ENCODE data around the gene NLRP6. TPM values are rescaled to one million over a fixed set of nuclear protein-coding genes. Genes with fewer than 3 reads are reported as not detected.
A peak's percentile ranks its signal among the peaks of the same experiment; 100 is the strongest.
"Not testable (repeated sequence)": the region's sequence is repeated elsewhere in the genome, so short reads cannot be mapped to it uniquely, and the experiment has no call there.

Gene NLRP6
- total RNA-seq, 3 donors from 2014 or later, result 0.33 to 3.2 (median 1.2) TPM

GRCh38 chr11:282630-283360, 4.6 kb downstream of the NLRP6 start:
- ATAC-seq (no peak), DNase-seq (no peak)
- H3K36me3 Mint-ChIP-seq (ENCODE audit: insufficient read depth), result no peaks in the 10 kb centered on the region
- peak overlapping the region; percentile 29 for H3K4me3 Mint-ChIP-seq
- peaks cover 21% of the 10 kb centered on the region for H3K27me3 Mint-ChIP-seq (ENCODE audit: low read depth)
- H3K4me1 Mint-ChIP-seq (ENCODE audit: low read depth), result peaks cover 53% of the 10 kb centered on the region
- H3K9me3 Mint-ChIP-seq, result no peaks in the 10 kb centered on the region

- H3K9me3 Mint-ChIP-seq, result no peaks in the 10 kb centered on the region
- no peak for DNase-seq
- no peak overlapping the region for H3K4me3 Mint-ChIP-seq
- no peaks in the 10 kb centered on the region for H3K36me3 Mint-ChIP-seq (ENCODE audit: insufficient read depth)
- ATAC-seq, result no peak
- H3K4me1 Mint-ChIP-seq (ENCODE audit: low read depth), result peaks cover 51% of the 10 kb centered on the region
- peaks cover 21% of the 10 kb centered on the region for H3K27me3 Mint-ChIP-seq (ENCODE audit: low read depth)
These were observed 5.3 kb downstream of the NLRP6 start for GRCh38 chr11:283405-284104.

GRCh38 chr11:284105-285020, 6.2 kb downstream of the NLRP6 start:
- Mint-ChIP-seq H3K36me3 (ENCODE audit: insufficient read depth) (no peaks in the 10 kb centered on the region), H3K4me3 (no peak overlapping the region), H3K4me1 (ENCODE audit: low read depth) (peaks cover 48% of the 10 kb centered on the region), H3K27me3 (ENCODE audit: low read depth) (peaks cover 18% of the 10 kb centered on the region), H3K9me3 (no peaks in the 10 kb centered on the region)
- DNase-seq (no peak), ATAC-seq (no peak)

- no peak for DNase-seq
- no peak overlapping the region for H3K4me3 Mint-ChIP-seq
- no peak for ATAC-seq
These were observed 7.0 kb downstream of the NLRP6 start for GRCh38 chr11:285021-285893.

GRCh38 chr11:285894-286220, 7.7 kb downstream of the NLRP6 start:
- Mint-ChIP-seq H3K36me3 (ENCODE audit: insufficient read depth) (no peaks in the 10 kb centered on the region), H3K4me3 (no peak overlapping the region), H3K9me3 (no peaks in the 10 kb centered on the region), H3K27me3 (ENCODE audit: low read depth) (peaks cover 14% of the 10 kb centered on the region), H3K4me1 (ENCODE audit: low read depth) (peaks cover 51% of the 10 kb centered on the region)
- ATAC-seq (no peak), DNase-seq (no peak)

More at GRCh38 chr11:285021-285893, 7.0 kb downstream of the NLRP6 start:
- no peaks in the 10 kb centered on the region for H3K9me3 Mint-ChIP-seq
- peaks cover 16% of the 10 kb centered on the region for H3K27me3 Mint-ChIP-seq (ENCODE audit: low read depth)
- peaks cover 53% of the 10 kb centered on the region for H3K4me1 Mint-ChIP-seq (ENCODE audit: low read depth)
- H3K36me3 Mint-ChIP-seq (ENCODE audit: insufficient read depth), result no peaks in the 10 kb centered on the region

GRCh38 chr11:286977-287820, 9.0 kb downstream of the NLRP6 start:
- Mint-ChIP-seq H3K4me1 (ENCODE audit: low read depth) (peaks cover 39% of the 10 kb centered on the region), H3K4me3 (peak overlapping the region; percentile 96)
- H3K36me3 Mint-ChIP-seq (ENCODE audit: insufficient read depth); H3K27me3 Mint-ChIP-seq (ENCODE audit: low read depth); H3K9me3 Mint-ChIP-seq; ATAC-seq: not testable (repeated sequence)
- DNase-seq, result peak; percentile 56

GRCh38 chr11:287821-288477, 9.7 kb downstream of the NLRP6 start:
- no peaks in the 10 kb centered on the region for H3K36me3 Mint-ChIP-seq (ENCODE audit: insufficient read depth)
- DNase-seq, result peak; percentile 55
- H3K9me3 Mint-ChIP-seq, result no peaks in the 10 kb centered on the region
- peaks cover 32% of the 10 kb centered on the region for H3K4me1 Mint-ChIP-seq (ENCODE audit: low read depth)
- peaks cover 1% of the 10 kb centered on the region for H3K27me3 Mint-ChIP-seq (ENCODE audit: low read depth)
- H3K4me3 Mint-ChIP-seq, result peak overlapping the region; percentile 96
- ATAC-seq, result peak; percentile 29

GRCh38 chr11:288478-289397, 10.5 kb downstream of the NLRP6 start, which contains the start of gene PGGHG:
PGGHG (plus strand) TSS chr11:289126; CDS start chr11:289817, 691 bp downstream.
- H3K27me3 Mint-ChIP-seq (ENCODE audit: low read depth), result no peaks in the 10 kb centered on the region
- peaks cover 27% of the 10 kb centered on the region for H3K4me1 Mint-ChIP-seq (ENCODE audit: low read depth)
- no peaks in the 10 kb centered on the region for H3K9me3 Mint-ChIP-seq
- H3K36me3 Mint-ChIP-seq (ENCODE audit: insufficient read depth), result no peaks in the 10 kb centered on the region
- peak; percentile 20 to 33 for ATAC-seq
- peak; percentile 50 for DNase-seq
- H3K4me3 Mint-ChIP-seq, result peak within 1 kb of the TSS; percentile 96

- H3K4me3 Mint-ChIP-seq, result peak overlapping the region; percentile 59
- ATAC-seq (no peak), DNase-seq (peak; percentile 45)
- H3K36me3 Mint-ChIP-seq (ENCODE audit: insufficient read depth), result no peaks in the 10 kb centered on the region
- no peaks in the 10 kb centered on the region for H3K27me3 Mint-ChIP-seq (ENCODE audit: low read depth)
- H3K4me1 Mint-ChIP-seq (ENCODE audit: low read depth), result peaks cover 26% of the 10 kb centered on the region
- no peaks in the 10 kb centered on the region for H3K9me3 Mint-ChIP-seq
These were observed 11.1 kb downstream of the NLRP6 start for GRCh38 chr11:289398-289711.

- Mint-ChIP-seq H3K9me3 (no peaks in the 10 kb centered on the region), H3K4me1 (ENCODE audit: low read depth) (peaks cover 26% of the 10 kb centered on the region), H3K4me3 (peak overlapping the region; percentile 61), H3K27me3 (ENCODE audit: low read depth) (no peaks in the 10 kb centered on the region), H3K36me3 (ENCODE audit: insufficient read depth) (no peaks in the 10 kb centered on the region)
- DNase-seq (peak; percentile 6), ATAC-seq (peak in 1 of 2 donors; percentile 21)
These were observed 11.8 kb downstream of the NLRP6 start for GRCh38 chr11:289712-290620.

GRCh38 chr11:290621-291231, 12.5 kb downstream of the NLRP6 start:
- H3K4me1 Mint-ChIP-seq (ENCODE audit: low read depth), result peaks cover 26% of the 10 kb centered on the region
- no peak for ATAC-seq
- H3K4me3 Mint-ChIP-seq, result peak overlapping the region; percentile 21
- H3K9me3 Mint-ChIP-seq, result no peaks in the 10 kb centered on the region
- peak; percentile 5 for DNase-seq
- H3K36me3 Mint-ChIP-seq (ENCODE audit: insufficient read depth), result no peaks in the 10 kb centered on the region
- H3K27me3 Mint-ChIP-seq (ENCODE audit: low read depth), result no peaks in the 10 kb centered on the region

Data from activated T-cell treated with anti-CD3 and anti-CD28 coated beads, Interleukin-2, amount 50 U/mL, for 4 hours (primary cell).